NOMO-1 treated with DMSO at 0.1 percent for 48 hours (cell line): ENCODE data around the gene SYTL5.

ENCODE experiments used
- DNase-seq: peaks from one replicate; lab custom pipeline; 2025; ENCODE audit not compliant: unreplicated experiment; lab: John Stamatoyannopoulos, UW

The SYTL5 gene

DNA sequence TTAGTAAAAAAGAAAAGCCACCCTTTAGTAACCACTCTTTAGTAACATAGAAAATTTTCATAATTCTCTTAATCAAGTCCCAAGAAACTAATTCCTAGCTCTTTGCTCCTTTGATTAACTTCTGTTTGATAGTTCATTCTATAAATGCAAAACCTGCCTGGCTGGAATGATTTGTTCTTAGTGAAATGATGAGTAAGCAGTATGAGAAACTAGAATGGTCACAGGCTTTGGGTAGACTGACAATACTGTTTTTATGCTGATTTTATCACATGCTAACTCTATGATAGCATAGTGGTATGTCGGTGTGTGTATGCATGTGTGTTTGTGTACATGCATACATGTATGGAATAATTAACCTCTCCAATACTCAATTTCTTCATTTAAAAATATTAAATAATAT is 81.2 kb downstream of the SYTL5 start:
- DNase-seq = no peak

DNA sequence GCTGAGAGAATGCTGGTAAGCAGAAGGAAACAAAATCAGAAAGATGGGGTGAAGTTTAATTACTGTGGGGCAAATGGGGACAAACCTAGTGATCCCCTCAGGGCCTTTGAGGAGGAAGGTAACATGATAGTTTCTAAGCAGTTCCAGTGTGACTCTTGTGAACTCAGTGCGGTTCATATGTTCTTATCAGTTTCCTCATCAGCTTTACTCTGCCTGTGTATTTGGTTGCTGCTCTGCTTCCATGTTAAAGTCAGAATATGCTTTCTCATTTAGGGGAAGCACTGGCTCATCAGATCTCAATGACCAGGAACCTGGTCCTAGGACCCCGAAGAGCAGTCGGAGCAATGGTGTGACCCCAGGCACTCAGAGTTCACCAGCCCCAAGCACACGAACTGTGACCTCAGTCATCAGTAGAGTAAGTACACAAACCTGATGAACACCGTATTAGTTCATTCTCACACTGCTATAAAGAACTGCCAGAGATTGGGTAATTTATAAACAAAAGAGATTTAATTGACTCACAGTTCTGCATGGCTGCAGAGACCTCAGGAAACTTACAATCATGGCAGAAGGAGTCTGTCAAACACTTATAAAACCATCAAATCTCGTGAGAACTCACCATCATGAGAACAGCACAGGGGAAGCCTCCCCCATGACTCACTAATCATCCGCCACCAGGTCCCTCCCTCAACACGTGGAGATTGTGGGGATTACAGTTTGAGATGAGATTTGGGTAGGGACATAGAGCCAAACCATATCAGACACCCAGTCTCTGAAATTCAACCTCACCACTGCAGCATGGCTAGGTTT is 83.0 kb downstream of the SYTL5 start:
- DNase-seq = no peak

DNA sequence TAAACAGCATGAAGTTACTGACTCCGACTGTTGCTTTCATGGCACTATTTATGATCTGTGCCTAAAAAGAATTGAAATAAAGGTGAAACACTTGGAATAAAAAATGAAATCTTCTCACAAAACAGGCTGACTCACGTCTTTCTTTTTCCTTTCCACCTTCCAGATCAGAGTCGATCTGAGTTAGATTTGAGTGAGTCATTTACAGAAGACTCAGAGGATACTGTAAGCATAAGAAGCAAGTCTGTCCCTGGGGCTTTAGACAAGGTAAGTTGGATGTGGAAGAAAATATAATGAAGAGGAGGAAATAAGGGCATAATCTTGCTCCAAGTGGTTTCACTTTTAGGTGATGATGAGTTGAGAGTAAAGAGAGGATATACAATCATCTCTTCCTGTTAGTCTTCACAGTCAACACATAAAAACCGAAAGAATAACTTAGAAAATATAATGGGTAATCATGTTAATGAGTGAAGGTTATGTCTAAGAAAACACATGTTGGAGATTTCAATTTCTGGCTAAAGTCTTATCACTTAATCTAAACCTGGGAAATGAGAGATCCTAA is 89.7 kb downstream of the SYTL5 start:
- peak; percentile 3 for DNase-seq

DNA sequence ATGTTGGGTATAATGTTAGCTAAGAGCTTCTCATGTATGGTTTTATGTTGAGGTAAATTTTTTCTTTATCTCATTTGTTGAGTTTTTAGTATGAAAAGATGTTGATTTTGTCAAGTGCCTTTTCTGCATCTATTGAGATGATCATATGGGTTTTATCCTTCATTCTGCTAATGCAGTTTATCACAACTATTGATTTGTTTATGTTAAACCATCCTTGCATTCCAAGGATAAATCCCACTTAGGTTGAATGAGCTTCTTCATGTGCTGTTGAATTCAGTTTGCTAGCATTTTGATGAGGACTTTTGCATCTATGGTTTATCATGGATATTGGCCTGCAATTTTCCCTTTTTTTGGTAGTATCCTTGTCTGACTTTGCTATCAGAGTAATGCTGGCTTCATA is 93.3 kb downstream of the SYTL5 start:
- no peak for DNase-seq

DNA sequence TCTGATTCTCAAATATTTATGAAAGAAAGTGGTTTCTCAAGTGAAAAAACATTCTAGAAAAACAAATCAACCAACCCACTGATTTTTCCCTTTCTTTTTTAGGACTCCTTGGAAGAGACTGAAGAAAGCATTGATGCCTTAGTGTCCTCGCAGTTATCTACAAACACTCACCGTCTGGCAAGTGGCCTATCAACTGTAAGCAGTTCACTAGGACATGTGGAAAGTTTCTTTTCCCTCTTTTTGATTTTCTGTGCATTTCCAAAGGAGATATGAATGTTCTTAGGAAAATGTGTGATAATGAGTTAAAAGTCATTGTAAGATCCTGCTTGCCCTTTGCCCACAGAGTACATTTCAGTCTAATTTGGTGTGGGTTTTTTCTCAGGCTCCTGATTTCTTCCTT is 95.9 kb downstream of the SYTL5 start:
- DNase-seq = no peak

DNA sequence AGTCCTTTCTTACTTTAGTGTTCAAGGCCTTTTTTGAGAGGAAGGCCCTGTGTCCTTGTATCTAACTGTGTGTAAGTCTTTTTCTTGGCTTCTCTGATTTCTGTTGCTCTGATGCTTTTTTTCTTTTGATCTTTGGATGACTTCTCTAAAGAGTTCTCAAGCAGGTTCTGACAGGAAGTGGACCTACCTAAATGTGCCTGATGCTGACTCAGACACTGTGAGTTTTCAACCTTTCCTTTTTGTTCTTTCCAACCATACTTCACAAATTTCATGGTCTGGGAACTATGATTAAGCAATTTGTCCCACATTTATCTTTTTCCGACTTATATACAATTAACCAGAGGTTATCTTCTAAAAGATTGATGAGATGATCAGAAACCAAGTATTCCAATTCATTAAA is 96.5 kb downstream of the SYTL5 start:
- no peak for DNase-seq

DNA sequence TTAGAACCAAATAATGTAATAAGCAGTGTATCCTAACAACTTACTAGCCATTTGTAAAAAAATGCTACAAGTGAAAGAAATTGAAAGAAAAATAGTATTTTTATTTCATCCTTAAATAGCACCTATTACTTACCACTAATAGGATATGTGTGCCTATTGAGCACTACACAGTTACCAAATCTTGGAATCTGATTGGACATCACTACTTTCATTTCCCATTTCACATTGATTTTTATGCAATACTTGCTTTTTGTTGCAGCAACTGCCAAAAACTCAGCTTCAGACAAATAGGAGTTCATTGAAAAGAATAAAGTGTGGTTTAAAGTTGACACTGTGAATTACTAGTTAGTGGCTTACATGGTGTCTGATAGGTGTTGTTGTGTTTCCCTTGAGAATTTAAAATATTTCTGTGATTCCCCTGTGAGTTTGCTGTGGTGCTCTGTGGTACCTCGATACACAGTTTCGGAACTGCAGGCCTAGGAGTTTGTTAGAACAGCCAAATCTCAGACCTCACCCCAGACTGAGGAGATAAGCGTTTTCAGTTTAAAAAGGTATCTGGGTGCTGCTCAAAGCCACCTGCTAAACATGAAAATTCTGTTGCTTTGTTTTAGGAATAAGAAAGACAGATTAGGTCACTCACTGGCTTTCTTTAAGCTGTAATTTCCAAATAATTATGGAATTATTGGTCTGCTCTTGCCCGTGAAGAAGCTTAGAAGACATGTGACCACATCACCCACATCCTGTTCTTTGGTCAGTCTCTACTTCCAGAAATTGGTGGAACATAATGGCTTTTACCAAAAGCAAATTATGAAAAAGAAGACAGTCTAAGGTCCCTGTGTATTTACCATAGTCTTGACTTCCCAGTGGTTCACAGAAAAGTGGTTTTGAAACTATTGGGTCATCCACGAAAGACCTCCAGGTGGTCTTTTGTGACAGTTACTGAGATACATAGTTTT is 97.8 kb downstream of the SYTL5 start:
- peak; percentile 63 for DNase-seq

DNA sequence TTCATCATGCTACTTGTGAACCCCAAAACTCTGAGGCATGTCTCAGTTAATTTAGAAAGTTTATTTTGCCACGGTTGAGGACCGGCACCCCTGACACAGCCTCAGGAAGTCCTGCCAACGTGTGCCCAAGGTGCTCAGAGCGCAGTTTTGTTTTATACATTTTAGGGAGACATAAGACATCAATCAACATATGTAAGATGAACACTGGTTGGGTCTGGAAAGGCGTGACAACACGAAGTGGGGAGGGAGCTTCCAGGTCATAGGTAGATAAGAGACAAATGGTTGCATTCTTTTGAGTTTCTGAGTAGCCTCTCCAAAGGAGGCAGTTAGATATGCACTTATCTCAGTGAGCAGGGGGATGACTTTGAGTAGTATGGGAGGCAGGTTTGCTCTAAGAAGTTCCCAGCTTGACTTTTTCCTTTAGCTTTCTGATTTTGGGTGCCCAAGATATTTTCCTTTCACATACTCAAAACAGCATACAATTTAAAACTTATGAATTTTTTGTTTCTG is 98.9 kb downstream of the SYTL5 start:
- no peak for DNase-seq

DNA sequence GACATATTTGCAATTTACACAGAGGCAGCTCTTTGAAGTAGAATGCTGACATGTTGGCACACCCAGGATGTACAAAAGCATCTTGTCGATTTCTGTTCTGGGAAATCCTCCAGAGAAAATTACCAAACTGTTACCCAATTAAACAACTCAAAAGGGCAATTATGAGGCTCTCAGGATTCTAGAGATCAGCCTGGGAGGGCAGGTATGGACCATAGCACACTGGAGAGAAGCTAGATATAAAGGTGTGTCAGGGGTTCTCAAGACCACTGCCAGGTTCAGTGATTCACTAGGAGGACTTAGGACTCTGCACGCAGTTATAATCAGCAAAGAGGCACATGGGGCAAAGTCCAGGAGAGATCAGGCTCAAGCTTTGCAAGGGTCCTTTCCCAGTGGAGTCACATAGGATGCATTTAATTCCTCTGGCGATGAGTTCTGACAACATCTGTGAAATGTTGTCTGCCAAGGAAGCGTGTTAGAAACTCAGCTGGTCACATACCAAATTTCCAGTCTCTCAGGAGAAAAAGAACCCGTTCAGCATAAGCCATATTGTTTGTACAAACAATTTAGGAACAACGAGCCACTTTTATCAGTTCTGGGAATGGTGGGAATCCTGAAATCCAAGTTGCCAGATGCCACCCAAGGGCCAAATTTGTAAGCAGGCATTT is 100.8 kb downstream of the SYTL5 start:
- DNase-seq = no peak

DNA sequence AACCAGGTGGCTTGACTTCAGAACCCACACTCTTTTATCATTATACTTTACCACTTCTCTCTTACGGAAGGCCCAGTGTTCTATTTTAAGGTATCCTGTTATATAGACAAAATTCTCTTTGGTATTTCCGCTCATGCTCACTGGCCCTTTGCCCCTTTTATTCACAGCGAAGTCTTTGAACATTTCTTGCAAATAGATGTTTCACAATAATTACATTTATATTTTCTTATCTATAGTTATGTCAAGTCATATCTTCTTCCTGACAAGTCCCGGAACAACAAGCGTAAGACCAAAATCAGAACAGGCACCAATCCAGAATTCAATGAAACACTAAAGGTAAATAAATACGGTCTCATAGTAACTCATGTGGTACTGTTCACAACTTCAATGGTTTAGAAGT is 102.0 kb downstream of the SYTL5 start:
- peak; percentile 56 for DNase-seq

DNA sequence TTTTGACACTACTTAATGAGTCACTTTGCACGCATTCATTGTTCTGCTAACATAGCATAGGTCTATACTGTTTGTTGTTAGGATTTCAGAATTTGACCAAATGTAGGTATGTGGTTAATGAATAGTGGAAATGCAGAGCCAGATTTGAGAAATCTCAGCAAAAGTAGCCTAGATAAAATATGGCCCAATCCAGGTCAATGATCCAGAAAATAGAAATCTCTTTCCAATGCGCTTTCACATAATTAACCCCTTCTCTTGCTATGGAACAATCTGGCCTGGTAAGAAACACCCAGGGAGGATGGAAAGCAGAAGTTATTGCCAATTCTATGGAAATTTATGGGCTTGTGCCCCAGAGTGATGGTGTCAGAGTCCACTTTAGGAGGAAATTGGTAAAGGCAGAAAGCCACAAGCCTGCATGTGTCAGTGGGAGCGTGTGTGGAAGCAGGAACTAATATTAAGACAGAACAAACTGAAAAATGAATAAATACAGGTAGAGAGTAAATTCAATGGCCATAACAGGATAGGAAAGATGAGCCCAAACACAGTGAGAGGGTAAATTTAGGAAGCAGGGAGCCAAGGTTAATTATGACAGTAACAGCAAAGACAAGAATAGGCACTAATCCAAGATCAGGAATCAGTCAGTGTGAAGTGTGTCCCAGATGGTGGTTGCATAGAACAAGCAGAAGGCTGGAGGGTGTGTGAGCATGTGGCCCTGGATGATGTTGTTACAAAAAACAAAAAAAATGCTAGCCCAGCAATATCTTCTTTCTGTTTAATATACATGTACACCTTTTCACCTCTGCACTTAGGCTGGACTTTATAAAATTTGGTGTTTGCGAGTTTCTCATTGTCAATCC is 102.9 kb downstream of the SYTL5 start:
- peak; percentile 73 for DNase-seq

DNA sequence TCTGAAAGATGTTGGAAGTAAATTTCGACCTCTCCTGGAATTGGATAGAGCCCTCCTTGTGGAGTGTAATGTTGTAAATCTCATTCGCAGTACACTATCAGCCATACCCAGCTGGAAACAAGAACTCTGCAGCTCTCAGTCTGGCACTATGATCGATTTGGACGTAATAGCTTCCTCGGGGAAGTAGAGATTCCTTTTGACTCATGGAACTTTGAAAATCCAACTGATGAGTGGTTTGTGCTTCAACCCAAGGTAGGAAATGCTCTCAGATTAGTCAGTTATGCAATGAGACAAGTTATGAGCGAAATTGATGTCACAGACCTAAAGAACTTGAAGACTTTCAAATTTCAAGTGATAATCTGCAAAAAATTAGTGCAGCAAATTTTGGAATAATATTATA is 103.9 kb downstream of the SYTL5 start:
- no peak for DNase-seq

DNA sequence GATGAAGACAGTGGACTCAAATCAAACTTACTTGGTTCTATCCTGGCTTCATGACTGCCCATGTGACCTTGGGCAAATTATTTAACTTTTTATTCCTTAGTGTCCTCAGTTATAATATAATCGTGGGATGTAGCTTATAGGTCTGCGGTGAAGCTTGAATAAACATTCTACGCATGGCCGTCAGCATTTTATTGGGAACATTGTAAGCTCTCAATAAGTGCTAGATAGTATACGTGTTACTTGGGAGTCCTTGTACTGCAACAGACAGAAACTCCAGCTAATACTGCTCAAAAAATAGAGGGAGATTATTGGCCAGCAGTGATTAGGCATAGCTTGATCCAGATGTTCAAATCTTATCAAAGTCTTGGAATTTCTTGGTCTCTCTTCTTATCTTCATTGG is 104.8 kb downstream of the SYTL5 start:
- DNase-seq = no peak

DNA sequence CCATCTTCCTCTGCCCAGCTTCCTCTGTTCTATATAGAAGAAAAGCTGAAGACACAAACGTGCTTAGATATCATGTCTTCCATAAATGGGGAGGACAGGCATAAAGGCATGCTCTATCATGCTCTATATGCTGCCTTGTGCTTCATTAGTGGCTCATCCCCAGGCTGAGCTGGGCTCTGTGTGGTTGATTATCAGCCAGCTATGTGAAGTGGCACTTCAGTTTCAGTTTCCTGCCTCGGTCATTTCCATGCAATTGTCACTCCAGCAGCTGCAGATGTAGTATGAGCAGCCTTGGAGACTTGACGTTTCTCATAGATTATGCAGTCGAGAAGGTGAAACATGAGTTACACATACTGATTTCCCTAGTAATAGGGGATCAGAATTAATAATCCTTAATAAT is 106.2 kb downstream of the SYTL5 start:
- no peak for DNase-seq

DNA sequence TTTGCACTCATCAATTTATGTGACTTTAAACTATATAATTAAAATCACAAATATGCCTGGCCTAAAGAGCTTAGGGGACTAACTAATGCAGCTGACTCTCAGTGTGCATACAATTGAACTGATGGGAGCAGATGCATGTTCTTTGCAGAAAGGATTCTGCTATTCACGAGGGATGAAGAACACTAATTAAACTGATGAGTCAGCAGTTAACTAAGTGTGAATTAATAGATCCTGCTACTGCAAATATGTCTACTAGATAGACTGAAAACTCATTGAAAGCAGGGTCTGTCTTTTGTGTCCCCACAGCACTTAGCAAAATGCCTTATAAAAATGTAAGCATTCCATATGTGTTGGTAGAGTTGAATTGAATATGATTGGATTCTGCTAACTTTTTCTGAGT is 110.4 kb downstream of the SYTL5 start:
- no peak for DNase-seq

DNA sequence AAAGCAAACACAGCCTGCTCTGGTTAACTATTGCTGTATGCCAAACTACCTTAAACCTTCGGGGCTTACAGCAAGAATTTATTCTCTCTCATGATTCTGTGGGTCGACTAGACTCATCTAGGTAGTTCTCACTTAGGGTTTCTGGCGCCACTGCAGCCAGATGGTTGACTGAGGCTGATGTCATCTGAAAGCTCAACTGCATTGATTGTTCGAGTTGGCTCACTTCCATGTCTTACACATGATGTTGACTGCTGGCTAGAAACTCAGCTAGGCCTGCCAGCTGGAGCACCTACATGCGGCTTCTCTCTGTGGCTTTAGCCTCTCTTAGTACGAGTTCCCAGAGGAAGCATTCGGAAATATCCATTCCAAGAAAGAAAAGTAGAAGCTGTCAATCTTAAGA is 111.1 kb downstream of the SYTL5 start:
- no peak for DNase-seq

DNA sequence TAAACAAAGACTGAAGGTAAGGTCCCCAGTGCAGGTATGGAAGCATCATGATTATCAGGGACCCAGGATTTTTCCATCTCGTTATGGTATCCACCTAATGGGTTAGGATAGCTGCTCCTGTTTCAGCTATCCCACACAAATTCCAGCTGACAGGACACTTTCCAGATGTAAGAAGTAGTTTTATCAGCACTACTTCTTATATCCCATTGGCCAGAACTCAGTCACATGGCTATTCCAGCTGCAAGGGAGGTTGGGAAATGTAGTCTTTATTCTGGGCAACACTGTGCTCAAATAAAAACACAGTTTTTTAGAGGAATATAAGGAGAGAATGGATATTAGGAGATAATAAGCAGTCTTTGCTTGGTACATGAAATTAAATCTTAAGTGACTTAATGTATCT is 117.6 kb downstream of the SYTL5 start:
- DNase-seq = no peak

DNA sequence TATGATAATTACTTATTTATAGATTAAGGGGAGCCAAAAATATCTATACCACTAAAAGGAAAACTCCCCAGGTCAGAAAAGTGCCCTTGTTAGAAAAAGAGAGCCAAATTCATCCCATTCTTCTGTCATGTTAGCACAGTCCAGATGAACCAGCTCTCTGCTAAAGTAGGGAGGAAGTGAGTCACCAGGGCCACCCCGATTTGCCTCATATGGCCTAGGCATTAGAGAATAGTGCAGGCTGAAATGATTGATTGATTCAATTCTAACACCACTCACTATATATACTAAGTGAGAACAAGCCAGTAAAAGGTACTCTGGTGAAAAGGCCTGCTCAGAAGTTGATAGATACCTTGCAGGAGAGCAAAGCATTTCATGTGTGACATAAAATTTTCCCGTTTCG is 119.8 kb downstream of the SYTL5 start:
- peak; percentile 22 for DNase-seq

DNA sequence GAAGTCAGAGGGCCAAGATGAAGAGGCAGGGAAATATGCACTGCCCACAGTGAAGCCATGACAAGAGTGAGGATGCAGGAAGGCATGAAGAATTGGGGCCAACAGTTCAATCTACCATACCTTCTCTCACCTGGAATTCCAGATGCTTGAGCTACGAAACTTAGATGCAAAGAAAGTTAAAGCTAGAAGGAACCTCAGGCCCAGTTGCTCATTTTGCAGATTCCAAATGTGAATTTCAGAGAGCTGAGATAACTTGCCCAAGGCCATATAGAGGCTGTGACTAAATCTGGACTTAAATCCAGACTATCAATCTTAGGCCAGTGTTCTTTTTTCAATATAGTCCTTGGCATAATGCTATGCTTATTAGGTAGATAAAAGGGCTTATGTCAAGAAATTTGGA is 121.6 kb downstream of the SYTL5 start:
- no peak for DNase-seq

DNA sequence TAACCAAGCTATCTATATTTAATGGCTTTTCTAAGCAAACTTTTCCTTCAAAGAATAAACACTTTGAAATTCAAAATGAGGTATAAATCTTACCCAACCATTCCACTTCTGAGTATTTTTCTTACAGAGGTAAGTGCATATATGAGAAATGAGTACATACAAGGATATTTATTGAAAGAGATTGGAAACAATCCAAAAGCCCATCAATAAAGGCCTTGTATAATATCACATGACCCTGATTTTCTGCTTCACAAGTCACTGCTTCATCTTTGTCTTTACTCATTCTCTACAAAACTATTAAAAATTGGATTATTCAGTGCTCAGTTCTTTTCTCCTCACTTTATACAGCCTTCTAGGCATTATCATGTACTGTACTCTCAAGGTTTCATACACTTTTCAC is 123.0 kb downstream of the SYTL5 start:
- DNase-seq = no peak
